Endodermal cell (in vitro differentiated cells): ENCODE results near the gene CDHR3. TPM values are rescaled to one million over a fixed set of nuclear protein-coding genes. Genes with fewer than 3 reads are reported as not detected.

Experiments
- DNase-seq: peaks from one replicate; pipeline ENCODE4 v3.0.0-alpha.2; 2017
- H3K27ac ChIP-seq: 2 replicates; pipeline ENCODE4 v1.5.1; 2013; ENCODE audit warnings: mild to moderate bottlenecking, low read depth, low read length, moderate library complexity
- H3K27me3 ChIP-seq: 2 replicates; pipeline ENCODE4 v1.6.1; 2013; ENCODE audit warnings: mild to moderate bottlenecking, low read length, moderate library complexity; ENCODE audit not compliant: insufficient read depth, control insufficient read depth, poor library complexity, severe bottlenecking
- H3K36me3 ChIP-seq: 2 replicates; pipeline ENCODE4 v1.7.0; 2013; ENCODE audit warnings: mild to moderate bottlenecking, low read length, moderate library complexity; ENCODE audit not compliant: control insufficient read depth, insufficient read depth
- H3K4me1 ChIP-seq: one replicate; pipeline ENCODE4 v1.7.0; 2013; ENCODE audit warnings: low read length; ENCODE audit not compliant: control insufficient read depth, insufficient read depth
- H3K4me3 ChIP-seq: 2 replicates; pipeline ENCODE4 v1.5.1; 2013; ENCODE audit warnings: mild to moderate bottlenecking, low read length, moderate library complexity
- H3K9ac ChIP-seq: 2 replicates; pipeline ENCODE4 v1.6.1; 2013; ENCODE audit warnings: mild to moderate bottlenecking, low read length, moderate library complexity; ENCODE audit not compliant: poor library complexity, severe bottlenecking; ENCODE audit errors: extremely low read depth
- H3K9me3 ChIP-seq: 2 replicates; pipeline ENCODE4 v1.6.1; 2013; ENCODE audit warnings: mild to moderate bottlenecking, low read length, moderate library complexity; ENCODE audit not compliant: control insufficient read depth
- H3K27ac Mint-ChIP-seq: 2 replicates; pipeline ENCODE4 v1.8.0; 2020; ENCODE audit warnings: mixed read lengths
- H3K27me3 Mint-ChIP-seq: 2 replicates; pipeline ENCODE4 v1.8.0; 2021; ENCODE audit warnings: mild to moderate bottlenecking, mixed read lengths; ENCODE audit not compliant: insufficient read depth
- H3K36me3 Mint-ChIP-seq: 2 replicates; pipeline ENCODE4 v1.8.0; 2020; ENCODE audit warnings: low read depth, mixed read lengths
- H3K4me1 Mint-ChIP-seq: 2 replicates; pipeline ENCODE4 v1.8.0; 2020; ENCODE audit warnings: mixed read lengths
- H3K4me3 Mint-ChIP-seq: 2 replicates; pipeline ENCODE4 v1.8.0; 2020; ENCODE audit warnings: mild to moderate bottlenecking, moderate library complexity, mixed read lengths
- H3K9me3 Mint-ChIP-seq: 2 replicates; pipeline ENCODE4 v1.8.0; 2020; ENCODE audit warnings: mild to moderate bottlenecking, mixed read lengths
- CTCF ChIP-seq: fragments of 200-600 bp; sonication (generic); conservative IDR thresholded peaks from 2 replicates; pipeline ENCODE4 v1.5.0; 2021; ENCODE audit warnings: antibody characterized with exemption, mild to moderate bottlenecking
- WGBS, 2 experiments: methylation state at CpG; one replicate each; pipeline versions ENCODE4 v1.1.5 to v1.1.7; 2013; ENCODE audit warnings: missing lambda C conversion rate in 2 of 2, mixed read lengths in 1 of 2; ENCODE audit not compliant: insufficient coverage in 1 of 2, insufficient read length in 1 of 2; 5-methylcytosine and 5-hydroxymethylcytosine counted together
- total RNA-seq, 2 donors: library from RNA; stranded (reverse); fragmentation: NEBNext Ultra II Directional in 1 of 2; extraction: Animal tissue kit (Norgen Biotek cat#: 25700) in 1 of 2; gene quantifications; 2 replicates in 1 of 2; 3 replicates in 1 of 2; pipeline ENCODE4 v1.2.1, GENCODE V29; 2021

Gene CDHR3
- total RNA-seq, 2 donors from 2014 or later = 7.5 to 16.1 TPM

- Mint-ChIP-seq H3K36me3 (no peaks in the 10 kb centered on the region), H3K27me3 (no peaks in the 10 kb centered on the region), H3K27ac (no peak overlapping the region), H3K4me3 (no peak overlapping the region), H3K4me1 (peaks cover 31% of the 10 kb centered on the region), H3K9me3 (no peaks in the 10 kb centered on the region)
- Histone ChIP-seq H3K9ac (no peak overlapping the region), H3K27ac (no peak overlapping the region), H3K4me3 (no peak overlapping the region), H3K27me3 (no peaks in the 10 kb centered on the region), H3K4me1 (peaks cover 3% of the 10 kb centered on the region), H3K36me3 (no peaks in the 10 kb centered on the region), H3K9me3 (no peaks in the 10 kb centered on the region)
- no peak for TF ChIP-seq CTCF
- WGBS, 2 experiments = 97 to 100% methylated on average over 2 of the region's 2 CpGs
- DNase-seq = no peak
These were observed 56.4 kb downstream of the CDHR3 start for GRCh38 chr7:106019470-106019820.

- Mint-ChIP-seq H3K4me3 (no peak overlapping the region), H3K27ac (no peak overlapping the region), H3K27me3 (no peaks in the 10 kb centered on the region), H3K4me1 (peaks cover 20% of the 10 kb centered on the region), H3K9me3 (no peaks in the 10 kb centered on the region), H3K36me3 (no peaks in the 10 kb centered on the region)
- Histone ChIP-seq H3K4me1 (peaks cover 3% of the 10 kb centered on the region), H3K36me3 (no peaks in the 10 kb centered on the region), H3K27me3 (no peaks in the 10 kb centered on the region), H3K4me3 (no peak overlapping the region), H3K9ac (no peak overlapping the region), H3K27ac (peak overlapping the region; percentile 39), H3K9me3 (no peaks in the 10 kb centered on the region)
- DNase-seq = peak; percentile 77
- TF ChIP-seq CTCF = no peak
- 45 to 64% methylated on average over 9 to 11 of the region's 11 CpGs for WGBS, 2 experiments
These were observed 58.3 kb downstream of the CDHR3 start for GRCh38 chr7:106021151-106022067.

- Mint-ChIP-seq H3K36me3 (no peaks in the 10 kb centered on the region), H3K9me3 (no peaks in the 10 kb centered on the region), H3K27me3 (no peaks in the 10 kb centered on the region), H3K27ac (no peak overlapping the region), H3K4me3 (no peak overlapping the region), H3K4me1 (peaks cover 18% of the 10 kb centered on the region)
- H3K4me3 ChIP-seq = no peak overlapping the region
- WGBS, 2 experiments = 93 to 95% methylated on average over 5 to 8 of the region's 8 CpGs
- H3K4me1 ChIP-seq = peaks cover 3% of the 10 kb centered on the region
- no peaks in the 10 kb centered on the region for H3K36me3 ChIP-seq
- H3K9ac ChIP-seq = no peak overlapping the region
- no peak for TF ChIP-seq CTCF
- H3K27ac ChIP-seq = no peak overlapping the region
- no peaks in the 10 kb centered on the region for H3K9me3 ChIP-seq
- no peaks in the 10 kb centered on the region for H3K27me3 ChIP-seq
- no peak for DNase-seq
These were observed 59.2 kb downstream of the CDHR3 start for GRCh38 chr7:106022193-106022821.
